KMS-11 (cell line): ENCODE results near the gene PPFIA1.
"Not testable (repeated sequence)": the region's sequence is repeated elsewhere in the genome, so short reads cannot be mapped to it uniquely, and the experiment has no call there.

ENCODE experiments used
- H2AFZ ChIP-seq: fragments of 200-600 bp; sonication (generic); 2 replicates; pipeline ENCODE4 v1.6.1; 2016; ENCODE audit warnings: antibody characterized with exemption, mixed run types, low read depth
- H3K27ac ChIP-seq: fragments of 200-600 bp; sonication (generic); 2 replicates; pipeline ENCODE4 v1.6.1; 2016; ENCODE audit warnings: mild to moderate bottlenecking, mixed run types
- H3K27me3 ChIP-seq: fragments of 200-600 bp; sonication (generic); 2 replicates; pipeline ENCODE4 v1.6.1; 2017; ENCODE audit warnings: mild to moderate bottlenecking, low read depth, mixed run types, moderate library complexity; ENCODE audit not compliant: insufficient read depth
- H3K36me3 ChIP-seq: fragments of 200-600 bp; sonication (generic); 2 replicates; pipeline ENCODE4 v1.6.1; 2017; ENCODE audit warnings: mild to moderate bottlenecking, mixed run types; ENCODE audit not compliant: insufficient read depth
- H3K4me1 ChIP-seq: fragments of 200-600 bp; sonication (generic); 2 replicates; pipeline ENCODE4 v1.6.1; 2016; ENCODE audit warnings: mild to moderate bottlenecking, low read depth, mixed run types; ENCODE audit not compliant: poor library complexity, severe bottlenecking
- H3K4me2 ChIP-seq: fragments of 200-600 bp; sonication (generic); 2 replicates; pipeline ENCODE4 v1.7.0; 2016; ENCODE audit warnings: mild to moderate bottlenecking, mixed run types
- H3K4me3 ChIP-seq: fragments of 200-600 bp; sonication (generic); IDR thresholded peaks from 2 replicates; pipeline ENCODE4 v1.6.1; 2017; ENCODE audit warnings: low read depth, low read length, mixed read lengths; ENCODE audit not compliant: insufficient read depth
- H3K79me2 ChIP-seq: fragments of 200-600 bp; sonication (generic); 2 replicates; pipeline ENCODE4 v1.6.1; 2016; ENCODE audit warnings: low read depth, mixed run types; ENCODE audit not compliant: insufficient read depth
- H3K9ac ChIP-seq: fragments of 200-600 bp; sonication (generic); 2 replicates; pipeline ENCODE4 v1.6.1; 2016; ENCODE audit warnings: mild to moderate bottlenecking, mixed run types
- H4K20me1 ChIP-seq: fragments of 200-600 bp; sonication (generic); 2 replicates; pipeline ENCODE4 v1.6.1; 2016; ENCODE audit warnings: mild to moderate bottlenecking, mixed run types; ENCODE audit not compliant: insufficient read depth
- TF ChIP-seq, protein P1 (sequence below): fragments of 200-600 bp; sonication (generic); conservative IDR thresholded peaks from 2 replicates; pipeline ENCODE4 v1.6.1; 2017; ENCODE audit warnings: low read depth, mild to moderate bottlenecking, antibody characterized with exemption, low read length, moderate library complexity, mixed read lengths

PPFIA1 gene

DNA sequence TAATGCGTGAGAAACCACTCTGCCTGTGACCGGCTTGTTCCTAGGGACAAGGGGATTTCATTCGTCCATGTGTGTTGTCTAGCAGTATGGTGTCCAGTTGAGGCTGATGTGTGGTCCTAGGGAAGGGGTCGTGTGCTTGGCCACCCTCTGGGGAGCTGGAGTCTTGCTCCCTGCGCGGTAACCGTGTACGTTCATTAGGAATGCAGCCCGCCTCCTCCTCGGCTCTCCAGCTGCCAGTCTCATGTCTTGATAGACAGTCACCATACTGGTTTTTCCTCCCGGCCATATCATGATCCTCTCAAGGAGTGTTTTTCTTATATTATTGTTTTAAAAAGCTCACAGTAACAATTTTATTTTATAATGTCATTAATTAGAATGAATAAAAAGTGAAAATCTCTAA is 133.8 kb downstream of the PPFIA1 start:
- TF ChIP-seq, protein P1, sequence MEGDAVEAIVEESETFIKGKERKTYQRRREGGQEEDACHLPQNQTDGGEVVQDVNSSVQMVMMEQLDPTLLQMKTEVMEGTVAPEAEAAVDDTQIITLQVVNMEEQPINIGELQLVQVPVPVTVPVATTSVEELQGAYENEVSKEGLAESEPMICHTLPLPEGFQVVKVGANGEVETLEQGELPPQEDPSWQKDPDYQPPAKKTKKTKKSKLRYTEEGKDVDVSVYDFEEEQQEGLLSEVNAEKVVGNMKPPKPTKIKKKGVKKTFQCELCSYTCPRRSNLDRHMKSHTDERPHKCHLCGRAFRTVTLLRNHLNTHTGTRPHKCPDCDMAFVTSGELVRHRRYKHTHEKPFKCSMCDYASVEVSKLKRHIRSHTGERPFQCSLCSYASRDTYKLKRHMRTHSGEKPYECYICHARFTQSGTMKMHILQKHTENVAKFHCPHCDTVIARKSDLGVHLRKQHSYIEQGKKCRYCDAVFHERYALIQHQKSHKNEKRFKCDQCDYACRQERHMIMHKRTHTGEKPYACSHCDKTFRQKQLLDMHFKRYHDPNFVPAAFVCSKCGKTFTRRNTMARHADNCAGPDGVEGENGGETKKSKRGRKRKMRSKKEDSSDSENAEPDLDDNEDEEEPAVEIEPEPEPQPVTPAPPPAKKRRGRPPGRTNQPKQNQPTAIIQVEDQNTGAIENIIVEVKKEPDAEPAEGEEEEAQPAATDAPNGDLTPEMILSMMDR, result no peak
- Histone ChIP-seq H3K9ac (no peak overlapping the region), H3K36me3 (no peaks in the 10 kb centered on the region), H3K79me2 (no peaks in the 10 kb centered on the region), H3K27me3 (no peaks in the 10 kb centered on the region), H3K4me2 (no peak overlapping the region), H2AFZ (no peak overlapping the region), H3K4me3 (no peak overlapping the region), H3K4me1 (no peaks in the 10 kb centered on the region), H4K20me1 (no peaks in the 10 kb centered on the region), H3K27ac (no peak overlapping the region)

DNA sequence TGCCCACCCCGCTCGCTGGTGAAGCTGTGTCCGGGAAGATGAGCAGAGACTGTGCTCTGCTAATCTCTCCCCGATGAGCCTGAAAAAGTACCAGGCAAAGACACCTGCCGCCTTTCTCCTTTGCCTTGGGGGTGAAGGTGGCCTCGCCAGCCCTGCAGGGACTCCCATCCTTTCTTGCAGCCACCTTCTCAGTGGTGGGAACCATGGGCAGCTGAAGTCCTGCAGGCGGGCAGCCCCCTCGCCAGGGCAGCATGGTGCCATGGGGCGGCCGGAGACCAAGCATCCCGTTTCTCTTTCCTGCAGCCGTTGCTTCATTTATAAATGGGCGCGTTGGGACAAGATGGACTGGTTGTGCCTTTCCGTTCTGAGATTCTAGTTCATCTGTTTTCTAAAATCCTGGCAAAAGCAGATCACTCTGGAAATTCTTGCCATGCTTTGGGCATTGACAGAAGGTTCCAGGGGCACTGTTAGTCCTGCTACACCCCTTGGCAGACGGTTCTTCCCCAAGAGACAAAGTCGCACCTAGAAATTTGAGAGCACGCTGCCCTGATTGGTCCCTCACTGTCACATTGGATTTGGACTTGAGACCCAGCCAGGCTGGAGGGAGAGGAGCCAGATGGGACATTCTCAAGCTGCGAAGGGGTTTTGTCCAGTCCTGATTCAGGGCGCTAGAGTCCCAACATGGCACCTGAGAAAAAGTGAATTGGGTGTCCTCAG is 135.3 kb downstream of the PPFIA1 start:
- Histone ChIP-seq H3K4me2 (no peak overlapping the region), H3K27ac (no peak overlapping the region), H3K27me3 (no peaks in the 10 kb centered on the region), H2AFZ (no peak overlapping the region), H3K9ac (no peak overlapping the region), H3K4me1 (no peaks in the 10 kb centered on the region), H3K36me3 (no peaks in the 10 kb centered on the region), H4K20me1 (no peaks in the 10 kb centered on the region), H3K79me2 (no peaks in the 10 kb centered on the region), H3K4me3 (no peak overlapping the region)
- TF ChIP-seq, protein P1, result no peak

DNA sequence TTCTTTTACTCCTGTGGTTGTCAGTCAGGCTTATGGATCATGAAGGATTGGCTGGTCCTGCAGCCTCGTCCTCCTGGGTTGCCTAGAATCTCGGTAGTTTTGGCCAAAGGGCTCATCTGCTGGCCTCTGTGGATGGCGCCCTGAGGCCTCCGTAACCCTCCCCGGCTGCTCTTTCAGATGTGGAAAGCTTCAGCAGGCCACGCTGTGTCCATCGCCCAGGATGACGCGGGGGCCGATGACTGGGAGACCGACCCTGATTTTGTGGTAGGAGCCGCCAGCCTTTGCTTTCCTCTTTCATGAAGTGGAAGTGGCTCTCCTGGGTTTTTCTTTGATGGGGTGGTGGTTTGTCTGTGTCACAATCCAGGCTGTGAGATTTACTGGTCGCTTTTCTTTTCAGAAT is 136.6 kb downstream of the PPFIA1 start:
- H3K27ac ChIP-seq, result no peak overlapping the region
- no peaks in the 10 kb centered on the region for H4K20me1 ChIP-seq
- no peaks in the 10 kb centered on the region for H3K27me3 ChIP-seq
- H3K79me2 ChIP-seq, result no peaks in the 10 kb centered on the region
- H3K36me3 ChIP-seq, result no peaks in the 10 kb centered on the region
- TF ChIP-seq, protein P1, result no peak
- H3K9ac ChIP-seq, result no peak overlapping the region
- no peak overlapping the region for H2AFZ ChIP-seq
- H3K4me1 ChIP-seq, result no peaks in the 10 kb centered on the region
- H3K4me3 ChIP-seq, result no peak overlapping the region
- no peak overlapping the region for H3K4me2 ChIP-seq

DNA sequence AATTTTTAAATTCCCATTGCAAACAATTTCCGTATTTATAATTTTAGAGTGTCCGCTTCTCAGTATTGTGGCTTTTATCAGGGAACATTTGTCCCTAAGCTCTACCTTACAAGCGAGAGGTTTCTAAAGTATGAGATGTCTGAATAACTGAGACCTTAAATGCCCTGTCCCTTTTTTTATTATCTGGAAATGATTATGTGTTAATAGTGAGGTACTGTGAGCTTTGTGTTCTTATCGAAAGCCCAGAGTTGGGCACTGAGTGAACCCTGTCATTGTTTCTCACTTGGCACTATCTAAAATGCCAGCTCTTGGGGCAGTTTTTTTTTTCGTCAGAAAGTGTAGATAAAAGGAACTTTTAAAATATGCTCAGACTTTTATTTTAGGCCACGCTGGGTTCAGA is 137.3 kb downstream of the PPFIA1 start:
- H3K27me3 ChIP-seq, result no peaks in the 10 kb centered on the region
- H3K4me3 ChIP-seq, result no peak overlapping the region
- H3K79me2 ChIP-seq, result no peaks in the 10 kb centered on the region
- H3K9ac ChIP-seq, result no peak overlapping the region
- no peaks in the 10 kb centered on the region for H3K4me1 ChIP-seq
- no peaks in the 10 kb centered on the region for H4K20me1 ChIP-seq
- no peak overlapping the region for H3K27ac ChIP-seq
- TF ChIP-seq, protein P1, result no peak
- no peaks in the 10 kb centered on the region for H3K36me3 ChIP-seq
- H2AFZ ChIP-seq, result no peak overlapping the region
- H3K4me2 ChIP-seq, result no peak overlapping the region

DNA sequence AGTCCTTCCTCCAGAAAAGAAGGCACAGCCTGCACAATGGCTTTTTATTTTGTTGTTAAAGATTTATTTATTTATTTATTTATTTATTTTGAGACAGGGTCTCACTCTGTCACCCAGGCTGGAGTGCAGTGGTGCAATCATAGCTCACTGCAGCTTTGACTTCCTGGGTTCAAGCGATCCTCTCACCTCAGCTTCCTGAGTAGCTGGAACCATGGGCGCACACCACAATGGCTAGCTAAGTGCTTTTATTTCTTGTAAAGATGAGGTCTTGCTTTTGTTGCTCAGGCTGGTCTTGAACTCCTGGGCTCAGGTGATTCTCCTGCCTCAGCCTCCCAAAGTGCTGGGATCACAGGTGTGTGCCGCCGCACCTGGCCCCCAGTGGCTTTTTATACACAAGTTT is 137.8 kb downstream of the PPFIA1 start:
- H3K27me3 ChIP-seq, H4K20me1 ChIP-seq, H3K9ac ChIP-seq, H3K27ac ChIP-seq, H2AFZ ChIP-seq, H3K4me3 ChIP-seq, H3K36me3 ChIP-seq, H3K4me1 ChIP-seq, H3K4me2 ChIP-seq, H3K79me2 ChIP-seq: not testable (repeated sequence)
